Panc1 (cell line): ENCODE measurements around the gene HOXA2. TPM values are rescaled to one million over a fixed set of nuclear protein-coding genes. Genes with fewer than 3 reads are reported as not detected.

Experiments
- ATAC-seq: fragments of 200-7000 bp; cut with Tn5 transposase; 2 replicates; pipeline ENCODE4 v1.9.1; 2020; ENCODE audit warnings: mild to moderate bottlenecking, moderate library complexity
- BruUV-seq: library from RNA; stranded (reverse); fragments of 400-500 nt; replicated peaks from 2 replicates; lab custom pipeline; 2021; lab: Mats Ljungman, UMichigan
- CTCF ChIA-PET: fragments of 300-600 bp; sonication (Branson Sonifier 250); formaldehyde crosslinking; loops from one replicate; lab custom pipeline; 2022; ENCODE audit warnings: antibody characterized with exemption; lab: Charles Lee
- POLR2A ChIA-PET: fragments of 300-600 bp; sonication (Branson Sonifier 250); formaldehyde crosslinking; loops from one replicate; lab custom pipeline; 2022; ENCODE audit warnings: antibody characterized with exemption; lab: Charles Lee
- DNase-seq: peaks from one replicate; pipeline ENCODE4 v3.0.0-alpha.2; 2010; ENCODE audit warnings: low read depth, low spot score
- H3K27ac ChIP-seq: 2 replicates; pipeline ENCODE4 v1.5.1; 2011; ENCODE audit warnings: mild to moderate bottlenecking, low read length, inconsistent platforms
- H3K27me3 ChIP-seq: fragments of 200-500 bp; sonication (Bioruptor generic); 2 replicates; pipeline ENCODE4 v1.6.0; 2014; ENCODE audit warnings: low read length, inconsistent platforms; ENCODE audit not compliant: control insufficient read depth, insufficient read depth
- H3K36me3 ChIP-seq: fragments of 200-500 bp; sonication (Bioruptor generic); 2 replicates; pipeline ENCODE4 v1.5.1; 2014; ENCODE audit warnings: inconsistent platforms, mild to moderate bottlenecking, low read length, moderate library complexity; ENCODE audit not compliant: control insufficient read depth, insufficient read depth
- H3K4me1 ChIP-seq: 2 replicates; pipeline ENCODE4 v1.5.1; 2011; ENCODE audit warnings: inconsistent platforms, mild to moderate bottlenecking, low read length, moderate library complexity; ENCODE audit not compliant: control insufficient read depth, insufficient read depth
- H3K4me3 ChIP-seq, 2 experiments: 2 replicates each; pipeline ENCODE4 v1.5.1; 2011 to 2012; ENCODE audit warnings: low read depth in 2 of 2, low read length in 2 of 2, mild to moderate bottlenecking in 2 of 2, inconsistent platforms in 1 of 2, moderate library complexity in 1 of 2
- H3K9me3 ChIP-seq: fragments of 200-500 bp; sonication (Bioruptor generic); 2 replicates; pipeline ENCODE4 v1.5.1; 2014; ENCODE audit warnings: low read depth, mild to moderate bottlenecking, inconsistent platforms, low read length, moderate library complexity; ENCODE audit not compliant: control insufficient read depth, insufficient read depth
- POLR2AphosphoS5 ChIP-seq: IDR thresholded peaks from 2 replicates; pipeline ENCODE4 v1.6.1; 2012; ENCODE audit warnings: mild to moderate bottlenecking, low read depth, low read length, moderate library complexity
- SIN3A ChIP-seq: IDR thresholded peaks from 2 replicates; pipeline ENCODE4 v1.6.1; 2012; ENCODE audit warnings: low read depth, mild to moderate bottlenecking, low read length, moderate library complexity, borderline replicate concordance; ENCODE audit not compliant: insufficient read depth
- TCF7L2 ChIP-seq: IDR thresholded peaks from 2 replicates; pipeline ENCODE4 v1.6.1; 2011; ENCODE audit warnings: mild to moderate bottlenecking, low read depth, low read length, inconsistent platforms
- in situ Hi-C: cut with HindIII; loops from 2 replicates; pipeline ENCODE4 v1.10.0; 2016; ENCODE audit warnings: low sequenced_read_pairs, low pct_unique_long_range_greater_than_20kb
- intact Hi-C: fragments of 100-400 bp; cut with micrococcal nuclease; formaldehyde crosslinking; loops from one replicate; pipeline ENCODE4 v1.10.0; 2022; ENCODE audit not compliant: unreplicated experiment
- total RNA-seq: library from RNA; stranded (reverse); gene quantifications from one replicate; pipeline ENCODE4 v1.2.1, GENCODE V29; 2021; ENCODE audit not compliant: unreplicated experiment
- TF ChIP-seq, protein P1 (sequence below): fragments of 450-650 bp; IDR thresholded peaks from 2 replicates; pipeline ENCODE4 v1.5.1; 2017; ENCODE audit warnings: mild to moderate bottlenecking
- TF ChIP-seq, protein P2 (sequence below), 2 experiments: IDR thresholded peaks; 2 replicates each; pipeline ENCODE4 v1.6.1; 2011 to 2012; ENCODE audit warnings: low read depth in 2 of 2, control low read depth in 1 of 2, low read length in 1 of 2, mild to moderate bottlenecking in 1 of 2, moderate library complexity in 1 of 2; ENCODE audit not compliant: insufficient read depth in 1 of 2

Gene HOXA2
- total RNA-seq, 1 experiment from 2014 or later: 2.9 TPM

DNA sequence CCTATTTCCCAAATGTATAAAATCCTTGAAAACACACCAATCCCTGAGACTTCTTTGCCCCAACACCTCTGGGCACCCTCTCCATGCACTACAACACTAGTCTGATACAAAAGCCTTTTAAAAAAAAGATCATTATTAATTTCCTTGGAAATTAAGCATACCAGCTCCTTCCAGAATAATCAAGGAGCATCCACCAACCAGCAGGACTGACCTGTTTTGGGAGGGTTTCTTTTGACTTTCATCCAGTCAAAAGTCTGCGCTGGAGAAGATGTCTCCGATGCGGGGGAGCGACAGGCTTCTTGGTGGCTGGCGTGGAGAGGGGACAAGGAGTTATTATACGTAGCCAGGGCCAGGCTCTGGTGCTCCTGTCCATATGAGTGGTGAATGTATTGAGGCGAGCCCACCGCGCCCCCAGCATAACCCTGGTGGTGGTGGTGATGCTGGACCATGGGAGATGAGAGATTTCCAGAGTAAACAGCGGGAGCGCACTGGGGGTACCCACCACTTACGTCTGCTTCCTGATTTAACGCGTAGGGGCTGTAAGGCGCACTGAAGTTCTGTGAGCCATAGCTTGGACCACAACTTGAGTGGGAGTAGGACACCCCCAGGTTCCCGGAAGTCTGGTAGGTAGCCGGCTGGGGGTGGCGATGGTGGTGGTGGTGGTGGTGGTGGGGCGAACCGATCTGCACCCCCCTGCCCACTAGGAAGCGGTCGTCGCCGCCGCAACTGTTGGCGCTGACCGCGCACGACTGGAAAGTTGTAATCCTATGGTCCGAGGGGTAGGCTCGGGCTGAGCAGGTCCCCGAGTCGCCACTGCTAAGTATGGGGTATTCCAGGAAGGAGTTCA, 7.2 kb downstream of the HOXA2 start:
- no peak for DNase-seq
- Histone ChIP-seq H3K4me1 (peaks cover 60% of the 10 kb centered on the region), H3K4me3 (peak overlapping the region; percentile 85 to 93), H3K9me3 (no peaks in the 10 kb centered on the region), H3K27ac (peak overlapping the region; percentile 67), H3K27me3 (no peaks in the 10 kb centered on the region), H3K36me3 (peaks cover 7% of the 10 kb centered on the region; the same call in 1 of the 2 replicates)
- ChIA-PET POLR2A (interaction anchor here (0.7 to 4.0 kb wide), 3 partner anchors 20 to 230 kb away, joined by 3 to 21 read pairs (median 4); partner anchors contain the start of gene SKAP2), CTCF (interaction anchor here (0.6 to 1.1 kb wide), 4 partner anchors 11 to 232 kb away, joined by 3 to 7 read pairs (median 4); no protein-coding TSS in a partner anchor)
- in situ Hi-C loops: no loop called here
- intact Hi-C loops: loop anchor here (10.0 kb wide), 1 partner anchor 60 kb away; no protein-coding TSS in a partner anchor
- BruUV-seq: TSS peak; percentile 87
- TF ChIP-seq TCF7L2 (no peak), POLR2AphosphoS5 (no peak), SIN3A (no peak)
- TF ChIP-seq, protein P1, sequence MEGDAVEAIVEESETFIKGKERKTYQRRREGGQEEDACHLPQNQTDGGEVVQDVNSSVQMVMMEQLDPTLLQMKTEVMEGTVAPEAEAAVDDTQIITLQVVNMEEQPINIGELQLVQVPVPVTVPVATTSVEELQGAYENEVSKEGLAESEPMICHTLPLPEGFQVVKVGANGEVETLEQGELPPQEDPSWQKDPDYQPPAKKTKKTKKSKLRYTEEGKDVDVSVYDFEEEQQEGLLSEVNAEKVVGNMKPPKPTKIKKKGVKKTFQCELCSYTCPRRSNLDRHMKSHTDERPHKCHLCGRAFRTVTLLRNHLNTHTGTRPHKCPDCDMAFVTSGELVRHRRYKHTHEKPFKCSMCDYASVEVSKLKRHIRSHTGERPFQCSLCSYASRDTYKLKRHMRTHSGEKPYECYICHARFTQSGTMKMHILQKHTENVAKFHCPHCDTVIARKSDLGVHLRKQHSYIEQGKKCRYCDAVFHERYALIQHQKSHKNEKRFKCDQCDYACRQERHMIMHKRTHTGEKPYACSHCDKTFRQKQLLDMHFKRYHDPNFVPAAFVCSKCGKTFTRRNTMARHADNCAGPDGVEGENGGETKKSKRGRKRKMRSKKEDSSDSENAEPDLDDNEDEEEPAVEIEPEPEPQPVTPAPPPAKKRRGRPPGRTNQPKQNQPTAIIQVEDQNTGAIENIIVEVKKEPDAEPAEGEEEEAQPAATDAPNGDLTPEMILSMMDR: no peak
- TF ChIP-seq, protein P2, sequence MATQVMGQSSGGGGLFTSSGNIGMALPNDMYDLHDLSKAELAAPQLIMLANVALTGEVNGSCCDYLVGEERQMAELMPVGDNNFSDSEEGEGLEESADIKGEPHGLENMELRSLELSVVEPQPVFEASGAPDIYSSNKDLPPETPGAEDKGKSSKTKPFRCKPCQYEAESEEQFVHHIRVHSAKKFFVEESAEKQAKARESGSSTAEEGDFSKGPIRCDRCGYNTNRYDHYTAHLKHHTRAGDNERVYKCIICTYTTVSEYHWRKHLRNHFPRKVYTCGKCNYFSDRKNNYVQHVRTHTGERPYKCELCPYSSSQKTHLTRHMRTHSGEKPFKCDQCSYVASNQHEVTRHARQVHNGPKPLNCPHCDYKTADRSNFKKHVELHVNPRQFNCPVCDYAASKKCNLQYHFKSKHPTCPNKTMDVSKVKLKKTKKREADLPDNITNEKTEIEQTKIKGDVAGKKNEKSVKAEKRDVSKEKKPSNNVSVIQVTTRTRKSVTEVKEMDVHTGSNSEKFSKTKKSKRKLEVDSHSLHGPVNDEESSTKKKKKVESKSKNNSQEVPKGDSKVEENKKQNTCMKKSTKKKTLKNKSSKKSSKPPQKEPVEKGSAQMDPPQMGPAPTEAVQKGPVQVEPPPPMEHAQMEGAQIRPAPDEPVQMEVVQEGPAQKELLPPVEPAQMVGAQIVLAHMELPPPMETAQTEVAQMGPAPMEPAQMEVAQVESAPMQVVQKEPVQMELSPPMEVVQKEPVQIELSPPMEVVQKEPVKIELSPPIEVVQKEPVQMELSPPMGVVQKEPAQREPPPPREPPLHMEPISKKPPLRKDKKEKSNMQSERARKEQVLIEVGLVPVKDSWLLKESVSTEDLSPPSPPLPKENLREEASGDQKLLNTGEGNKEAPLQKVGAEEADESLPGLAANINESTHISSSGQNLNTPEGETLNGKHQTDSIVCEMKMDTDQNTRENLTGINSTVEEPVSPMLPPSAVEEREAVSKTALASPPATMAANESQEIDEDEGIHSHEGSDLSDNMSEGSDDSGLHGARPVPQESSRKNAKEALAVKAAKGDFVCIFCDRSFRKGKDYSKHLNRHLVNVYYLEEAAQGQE (IDR thresholded peaks at IDR 0.05; ENCODE audit: insufficient read depth in 1 of 2, low read depth in 2 of 2, low read length in 1 of 2): no peak
- peak; percentile 1; the same call in 1 of the 2 replicates for ATAC-seq

DNA sequence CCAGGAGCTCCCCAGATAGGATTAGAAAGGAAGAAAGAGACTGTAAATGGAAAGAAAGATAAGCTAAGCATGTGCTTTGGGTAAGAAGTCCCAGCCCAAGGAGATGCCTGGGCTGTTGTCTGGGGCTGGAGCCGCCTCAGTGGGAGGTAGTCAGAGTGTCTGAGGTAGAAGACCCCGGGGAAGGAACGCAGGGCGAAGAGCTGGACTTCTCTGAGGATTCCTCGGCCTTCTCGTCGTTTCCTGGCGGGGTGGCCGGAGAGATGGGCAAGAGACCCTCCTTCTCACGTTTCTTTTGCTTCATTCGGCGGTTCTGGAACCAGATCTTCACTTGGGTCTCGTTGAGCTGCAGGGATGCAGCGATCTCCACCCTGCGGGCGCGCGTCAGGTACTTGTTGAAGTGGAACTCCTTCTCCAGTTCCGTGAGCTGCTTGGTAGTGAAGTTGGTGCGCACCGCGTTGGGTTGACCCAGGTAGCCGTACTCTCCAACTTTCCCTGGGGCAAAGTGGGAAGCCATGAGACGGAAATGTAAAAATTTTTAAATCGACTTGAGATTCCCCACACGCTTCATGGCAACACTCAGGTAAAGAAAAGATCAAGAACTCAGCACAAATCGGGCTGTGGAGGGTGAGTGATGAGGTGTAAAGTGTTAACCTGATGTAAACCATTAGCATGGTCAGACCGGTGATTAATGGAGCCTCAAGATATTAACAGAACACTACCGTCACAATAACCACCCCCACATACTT, 8.0 kb downstream of the HOXA2 start:
- no peak for ATAC-seq
- Histone ChIP-seq H3K27ac (peak overlapping the region; percentile 67), H3K27me3 (no peaks in the 10 kb centered on the region), H3K9me3 (no peaks in the 10 kb centered on the region), H3K36me3 (0 out of 2 replicates have a peak, but pooled peaks cover 3% of the 10 kb centered on the region), H3K4me1 (peaks cover 57% of the 10 kb centered on the region), H3K4me3 (peak overlapping the region; percentile 85 to 93)
- intact Hi-C loops (loop anchor here (10.0 kb wide), 1 partner anchor 60 kb away; no protein-coding TSS in a partner anchor), in situ Hi-C loops (no loop called here)
- POLR2A ChIA-PET: interaction anchor here (0.7 to 1.7 kb wide), 2 partner anchors 20 to 230 kb away, joined by 3 to 4 read pairs; partner anchors contain the start of gene SKAP2
- BruUV-seq: no TSS peak
- TF ChIP-seq, protein P1: no peak
- TF ChIP-seq SIN3A (no peak), TCF7L2 (no peak), POLR2AphosphoS5 (no peak)
- TF ChIP-seq, protein P2 (IDR thresholded peaks at IDR 0.05; ENCODE audit: insufficient read depth in 1 of 2, low read depth in 2 of 2, low read length in 1 of 2): no peak
- CTCF ChIA-PET: interaction anchor here (0.6 to 1.1 kb wide), 4 partner anchors 10 to 231 kb away, joined by 3 to 7 read pairs (median 4); no protein-coding TSS in a partner anchor
- no peak for DNase-seq
